B cell (primary cell): ENCODE measurements around the gene PTAR1.

Experiments used
- CTCF ChIP-seq: fragments of 200-600 bp; IDR thresholded peaks from one replicate; pipeline ENCODE4 v1.8.0; 2022; ENCODE audit warnings: antibody characterized with exemption, mild to moderate bottlenecking
- EZH2 ChIP-seq: IDR thresholded peaks from 2 replicates; pipeline ENCODE4 v1.6.1; 2012; ENCODE audit warnings: borderline replicate concordance, low read depth, mild to moderate bottlenecking, moderate library complexity, low read length; ENCODE audit not compliant: insufficient read depth, poor library complexity, severe bottlenecking

- TF ChIP-seq CTCF = no peak
- no peak for TF ChIP-seq EZH2
Measured at GRCh38 chr9:69683927-69684326, 75.9 kb downstream of the PTAR1 start.
